B cell (primary cell): ENCODE measurements around the gene XIAP. TPM values are rescaled to one million over a fixed set of nuclear protein-coding genes. Genes with fewer than 3 reads are reported as not detected.
"Not testable (repeated sequence)": the region's sequence is repeated elsewhere in the genome, so short reads cannot be mapped to it uniquely, and the experiment has no call there.

Source experiments
- ATAC-seq: fragments of 200-7000 bp; cut with Tn5 transposase; one replicate; pipeline ENCODE4 v1.10.0; 2021; ENCODE audit warnings: low read depth, mild to moderate bottlenecking, moderate number of reproducible peaks, moderate library complexity
- CTCF ChIA-PET: fragments of 350-600 bp; sonication (Branson Sonifier 250); formaldehyde crosslinking; loops from one replicate; lab custom pipeline; 2021; ENCODE audit warnings: antibody characterized with exemption, inconsistent platforms; lab: Charles Lee
- POLR2A ChIA-PET: fragments of 350-600 bp; sonication (Branson Sonifier 250); formaldehyde crosslinking; loops from one replicate; lab custom pipeline; 2021; ENCODE audit warnings: antibody characterized with exemption; lab: Charles Lee
- DNase-seq: peaks from one replicate; pipeline ENCODE4 v3.0.0; 2013
- H2AFZ ChIP-seq: 2 replicates; pipeline ENCODE4 v1.6.1; 2012; ENCODE audit warnings: mild to moderate bottlenecking, low read depth, low read length; ENCODE audit not compliant: insufficient read depth, poor library complexity, severe bottlenecking
- H3K27ac ChIP-seq, 2 donors: 1 replicate in 1 of 2; 2 replicates in 1 of 2; pipeline ENCODE4 v1.5.1; 2012 to 2013; ENCODE audit warnings: low read length in 2 of 2, mild to moderate bottlenecking in 2 of 2, moderate library complexity in 1 of 2
- H3K27me3 ChIP-seq, 4 experiments: fragments of 200-600 bp in 1 of 4; sonication (generic) in 1 of 4; replicated peaks in 1 of 4; 1 replicate in 2 of 4; 2 replicates in 2 of 4; pipeline versions ENCODE4 v1.6.1 to v1.7.0; 2013 to 2016; ENCODE audit warnings: low read length in 3 of 4, mild to moderate bottlenecking in 2 of 4, mixed read lengths in 1 of 4, moderate library complexity in 1 of 4; ENCODE audit not compliant: insufficient read depth in 4 of 4, control insufficient read depth in 3 of 4; ENCODE audit errors: control extremely low read depth in 1 of 4
- H3K36me3 ChIP-seq, 2 experiments: replicated peaks in 1 of 2; 1 replicate in 1 of 2; 2 replicates in 1 of 2; pipeline versions ENCODE4 v1.6.1 to v1.7.1; 2013; ENCODE audit warnings: low read length in 1 of 2; ENCODE audit not compliant: insufficient read depth in 2 of 2, control insufficient read depth in 1 of 2; ENCODE audit errors: control extremely low read depth in 1 of 2, extremely low read depth in 1 of 2
- H3K4me1 ChIP-seq, 2 donors: fragments of 200-600 bp in 1 of 2; sonication (generic) in 1 of 2; 1 replicate in 1 of 2; 2 replicates in 1 of 2; pipeline versions ENCODE4 v1.5.1 to v1.6.1; 2013 to 2017; ENCODE audit warnings: low read length in 2 of 2; ENCODE audit not compliant: control insufficient read depth in 2 of 2, insufficient read depth in 2 of 2
- H3K4me2 ChIP-seq: replicated peaks from 2 replicates; pipeline ENCODE3; 2012; ENCODE audit warnings: mild to moderate bottlenecking, low read depth, low read length; ENCODE audit not compliant: poor library complexity, severe bottlenecking
- H3K4me3 ChIP-seq, 5 experiments: fragments of 200-600 bp in 1 of 5; sonication (generic) in 1 of 5; 1 replicate in 3 of 5; 2 replicates in 2 of 5; pipeline versions ENCODE4 v1.5.1 to v1.7.0; 2011 to 2016; ENCODE audit warnings: low read length in 4 of 5, mild to moderate bottlenecking in 4 of 5, low read depth in 2 of 5, control low read depth in 1 of 5, moderate library complexity in 1 of 5; ENCODE audit not compliant: insufficient read depth in 1 of 5; ENCODE audit errors: control extremely low read depth in 1 of 5, extremely low read depth in 1 of 5
- H3K79me2 ChIP-seq: fragments of 200-600 bp; sonication (generic); one replicate; pipeline ENCODE4 v1.6.0; 2016; ENCODE audit warnings: low read length; ENCODE audit not compliant: control insufficient read depth, insufficient read depth
- H3K9ac ChIP-seq: fragments of 200-600 bp; sonication (generic); 2 replicates; pipeline ENCODE4 v1.6.1; 2017; ENCODE audit warnings: mild to moderate bottlenecking, low read length, moderate library complexity
- H3K9me3 ChIP-seq, 3 donors: one replicate each; pipeline versions ENCODE4 v1.6.1 to v1.7.1; 2013; ENCODE audit warnings: low read length in 2 of 3; ENCODE audit not compliant: control insufficient read depth in 2 of 3, insufficient read depth in 1 of 3; ENCODE audit errors: control extremely low read depth in 1 of 3
- H4K20me1 ChIP-seq: 2 replicates; pipeline ENCODE4 v1.6.0; 2012; ENCODE audit warnings: mild to moderate bottlenecking, low read length; ENCODE audit not compliant: insufficient read depth, control insufficient read depth, poor library complexity, severe bottlenecking
- H3K27ac Mint-ChIP-seq: one replicate; pipeline ENCODE4 v1.8.0; 2021; ENCODE audit warnings: mixed read lengths
- H3K27me3 Mint-ChIP-seq: one replicate; pipeline ENCODE4 v1.8.0; 2021; ENCODE audit warnings: mixed read lengths
- H3K4me1 Mint-ChIP-seq: one replicate; pipeline ENCODE4 v1.8.0; 2021; ENCODE audit warnings: mixed read lengths
- H3K4me3 Mint-ChIP-seq: one replicate; pipeline ENCODE4 v1.8.0; 2021; ENCODE audit warnings: mixed read lengths
- H3K9me3 Mint-ChIP-seq: one replicate; pipeline ENCODE4 v1.8.0; 2022; ENCODE audit warnings: mixed read lengths; ENCODE audit not compliant: insufficient read depth
- EZH2 ChIP-seq: IDR thresholded peaks from 2 replicates; pipeline ENCODE4 v1.6.1; 2012; ENCODE audit warnings: borderline replicate concordance, low read depth, mild to moderate bottlenecking, moderate library complexity, low read length; ENCODE audit not compliant: insufficient read depth, poor library complexity, severe bottlenecking
- WGBS: methylation state at CpG from one replicate; pipeline ENCODE4 v1.1.5; 2013; ENCODE audit warnings: missing lambda C conversion rate; ENCODE audit not compliant: insufficient coverage; 5-methylcytosine and 5-hydroxymethylcytosine counted together
- intact Hi-C: fragments of 100-400 bp; cut with micrococcal nuclease; formaldehyde crosslinking; loops from one replicate; pipeline ENCODE4 v1.10.0; 2022
- polyA plus RNA-seq: library from polyadenylated mRNA; depleted of rRNA; stranded (reverse); fragments of >200 nt; gene quantifications from 2 replicates; pipeline ENCODE4 v1.2.3, GENCODE V29; 2012
- total RNA-seq, 2 donors: library from RNA; stranded (reverse); fragments of 120-200 nt in 1 of 2; gene quantifications; 1 replicate in 1 of 2; 2 replicates in 1 of 2; pipeline versions ENCODE4 v1.2.3 to v1.2.4, GENCODE V29; 2013 to 2022
- TF ChIP-seq, protein P1 (sequence below): fragments of 200-600 bp; IDR thresholded peaks from one replicate; pipeline ENCODE4 v1.8.0; 2022; ENCODE audit warnings: antibody characterized with exemption, mild to moderate bottlenecking

Gene XIAP
- total and polyA plus RNA-seq, 2 donors (not counting 1 experiment from before 2014, with no cell fraction given): 9.2 to 36.2 TPM

DNA sequence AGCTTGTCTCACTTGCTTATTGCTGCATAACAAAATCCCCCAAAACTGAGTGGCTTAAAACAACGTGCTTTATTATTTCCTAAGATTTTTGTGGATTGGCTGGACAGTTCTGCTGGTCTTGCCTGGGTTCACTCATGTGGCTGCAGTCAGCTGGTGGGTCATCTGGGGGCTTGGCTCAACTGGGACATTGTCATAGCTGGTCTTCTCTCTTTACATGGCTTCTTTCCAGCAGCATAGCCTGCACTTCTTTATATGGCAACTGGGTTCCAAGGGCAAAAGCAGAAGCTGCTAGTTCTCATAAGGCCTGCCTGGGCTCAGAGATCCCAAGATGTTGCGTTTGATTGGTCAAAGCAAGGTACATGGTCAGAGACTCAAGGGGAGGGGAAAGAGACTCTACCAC is 68.0 kb downstream of the XIAP start:
- H3K9ac ChIP-seq: no peak overlapping the region
- no peak overlapping the region for H3K4me3 ChIP-seq
- no peaks in the 10 kb centered on the region for H3K79me2 ChIP-seq
- H4K20me1 ChIP-seq: no peaks in the 10 kb centered on the region
- ATAC-seq: no peak
- Mint-ChIP-seq H3K27ac (no peak overlapping the region), H3K27me3 (peaks cover 5% of the 10 kb centered on the region), H3K9me3 (no peaks in the 10 kb centered on the region), H3K4me1 (no peaks in the 10 kb centered on the region), H3K4me3 (no peak overlapping the region)
- ChIA-PET CTCF (no interaction called here), POLR2A (no interaction called here)
- H3K4me1 ChIP-seq: no peaks in the 10 kb centered on the region
- no peak for TF ChIP-seq EZH2
- TF ChIP-seq, protein P1, sequence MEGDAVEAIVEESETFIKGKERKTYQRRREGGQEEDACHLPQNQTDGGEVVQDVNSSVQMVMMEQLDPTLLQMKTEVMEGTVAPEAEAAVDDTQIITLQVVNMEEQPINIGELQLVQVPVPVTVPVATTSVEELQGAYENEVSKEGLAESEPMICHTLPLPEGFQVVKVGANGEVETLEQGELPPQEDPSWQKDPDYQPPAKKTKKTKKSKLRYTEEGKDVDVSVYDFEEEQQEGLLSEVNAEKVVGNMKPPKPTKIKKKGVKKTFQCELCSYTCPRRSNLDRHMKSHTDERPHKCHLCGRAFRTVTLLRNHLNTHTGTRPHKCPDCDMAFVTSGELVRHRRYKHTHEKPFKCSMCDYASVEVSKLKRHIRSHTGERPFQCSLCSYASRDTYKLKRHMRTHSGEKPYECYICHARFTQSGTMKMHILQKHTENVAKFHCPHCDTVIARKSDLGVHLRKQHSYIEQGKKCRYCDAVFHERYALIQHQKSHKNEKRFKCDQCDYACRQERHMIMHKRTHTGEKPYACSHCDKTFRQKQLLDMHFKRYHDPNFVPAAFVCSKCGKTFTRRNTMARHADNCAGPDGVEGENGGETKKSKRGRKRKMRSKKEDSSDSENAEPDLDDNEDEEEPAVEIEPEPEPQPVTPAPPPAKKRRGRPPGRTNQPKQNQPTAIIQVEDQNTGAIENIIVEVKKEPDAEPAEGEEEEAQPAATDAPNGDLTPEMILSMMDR: no peak
- H3K4me2 ChIP-seq: no peak overlapping the region
- H2AFZ ChIP-seq: no peak overlapping the region
- no peak for DNase-seq
- H3K36me3 ChIP-seq: no peaks in the 10 kb centered on the region
- H3K27ac ChIP-seq: no peak overlapping the region
- intact Hi-C loops: no loop called here
- H3K27me3 ChIP-seq: no peaks in the 10 kb centered on the region
- H3K9me3 ChIP-seq: peaks cover 0 to 8% (median 0%) of the 10 kb centered on the region in 3 donors
- WGBS: no CpG with 5 or more reads among the region's 2 CpGs

DNA sequence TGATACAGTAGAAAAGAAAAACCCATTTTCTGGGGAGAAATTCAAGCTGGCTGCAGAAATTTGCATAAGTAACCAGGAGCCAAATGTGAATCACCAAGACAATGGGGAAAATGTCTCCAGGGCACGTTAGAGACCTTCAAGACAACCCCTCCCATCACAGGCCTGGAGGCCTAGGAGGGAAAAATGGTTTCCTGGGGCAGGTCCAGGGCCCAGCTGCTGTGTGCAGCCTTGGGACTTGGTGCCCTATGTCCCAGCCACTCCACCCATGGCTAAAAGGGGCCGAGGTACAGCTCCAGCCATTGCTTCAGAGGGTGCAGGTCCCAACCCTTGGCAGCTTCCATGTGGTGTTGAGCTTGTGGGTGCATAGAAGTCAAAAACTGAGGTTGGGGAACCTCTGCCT is 72.2 kb downstream of the XIAP start:
- H3K27me3 Mint-ChIP-seq, H2AFZ ChIP-seq, ATAC-seq, H3K9me3 Mint-ChIP-seq, intact Hi-C loops, H4K20me1 ChIP-seq, H3K4me3 ChIP-seq, H3K27me3 ChIP-seq, H3K27ac ChIP-seq, CTCF ChIA-PET, H3K4me3 Mint-ChIP-seq, H3K9me3 ChIP-seq, H3K4me2 ChIP-seq, H3K4me1 ChIP-seq, H3K9ac ChIP-seq, H3K4me1 Mint-ChIP-seq, DNase-seq, POLR2A ChIA-PET, H3K79me2 ChIP-seq, H3K27ac Mint-ChIP-seq, H3K36me3 ChIP-seq: not testable (repeated sequence)
- 100% methylated on average over 1 of the region's 2 CpGs for WGBS
